ENCODE data around the gene CHAF1B.
"Not testable (repeated sequence)": the region's sequence is repeated elsewhere in the genome, so short reads cannot be mapped to it uniquely, and the experiment has no call there.

Gene CHAF1B

GRCh38 chr21:36388835-36389234 lies 3.6 kb downstream of the CHAF1B start:
- peak; percentile 28 for DNase-seq (ENCODE audit: low read depth)

DNA sequence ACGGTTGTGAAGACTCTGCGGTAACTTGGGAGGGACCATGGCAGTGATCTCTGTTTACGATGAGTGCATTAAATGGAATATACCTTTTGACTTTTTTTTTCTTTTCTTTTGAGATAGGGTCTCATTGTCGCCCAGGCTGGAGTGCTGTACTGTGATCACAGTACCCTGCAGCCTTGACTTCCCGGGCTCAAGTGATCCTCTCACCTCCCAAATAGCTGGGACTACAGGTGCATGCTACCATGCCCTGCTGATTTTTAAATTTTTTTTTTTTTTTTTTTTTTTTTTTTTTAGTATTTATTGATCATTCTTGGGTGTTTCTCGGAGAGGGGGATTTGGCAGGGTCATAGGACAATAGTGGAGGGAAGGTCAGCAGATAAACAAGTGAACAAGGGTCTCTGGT lies 6.5 kb downstream of the CHAF1B start:
- not testable (repeated sequence) for DNase-seq (ENCODE audit: low read depth)

DNA sequence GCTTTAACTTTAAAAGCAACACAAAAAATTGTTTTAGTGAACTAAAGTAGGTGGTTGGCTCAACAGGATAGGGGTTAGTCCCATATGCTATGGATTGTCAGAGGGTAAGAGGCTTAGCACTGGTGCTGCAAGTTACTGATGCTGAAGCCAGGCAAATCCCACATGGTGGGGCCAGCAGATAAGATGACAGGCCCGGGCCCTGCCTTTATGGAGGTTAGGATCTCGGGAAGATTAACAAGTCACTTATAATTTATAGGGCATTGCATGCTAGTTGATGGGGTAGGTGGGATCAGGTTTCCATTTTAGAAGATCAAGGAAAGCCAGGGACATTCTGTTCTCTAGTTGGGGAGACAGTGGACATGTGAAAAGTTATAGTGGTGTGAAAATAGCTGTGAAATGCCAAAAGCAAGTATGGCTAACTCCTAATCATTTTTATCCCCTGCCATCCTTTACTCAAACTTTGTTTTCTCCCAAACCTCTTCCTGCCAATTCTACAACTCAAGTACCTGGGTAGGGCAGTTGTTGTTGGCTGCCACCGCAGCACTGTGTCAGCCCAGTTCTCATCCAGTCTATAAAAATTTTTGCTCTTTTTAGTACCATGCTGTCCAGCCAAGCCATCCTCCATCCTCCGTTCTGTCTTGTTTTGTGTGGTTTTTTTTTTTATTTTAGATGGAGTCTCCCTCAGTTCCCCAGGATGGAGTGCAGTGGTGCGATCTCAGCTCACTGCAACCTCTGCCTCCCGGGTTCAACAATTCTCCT lies 10.3 kb downstream of the CHAF1B start:
- no peak for DNase-seq (ENCODE audit: low read depth)

GRCh38 chr21:36396325-36396724 lies 11.1 kb downstream of the CHAF1B start:
- no peak for DNase-seq (ENCODE audit: low read depth)

GRCh38 chr21:36396971-36397370 lies 11.8 kb downstream of the CHAF1B start:
- DNase-seq (ENCODE audit: low read depth): no peak

GRCh38 chr21:36397606-36398005 lies 12.4 kb downstream of the CHAF1B start:
- no peak for DNase-seq (ENCODE audit: low read depth)

DNA sequence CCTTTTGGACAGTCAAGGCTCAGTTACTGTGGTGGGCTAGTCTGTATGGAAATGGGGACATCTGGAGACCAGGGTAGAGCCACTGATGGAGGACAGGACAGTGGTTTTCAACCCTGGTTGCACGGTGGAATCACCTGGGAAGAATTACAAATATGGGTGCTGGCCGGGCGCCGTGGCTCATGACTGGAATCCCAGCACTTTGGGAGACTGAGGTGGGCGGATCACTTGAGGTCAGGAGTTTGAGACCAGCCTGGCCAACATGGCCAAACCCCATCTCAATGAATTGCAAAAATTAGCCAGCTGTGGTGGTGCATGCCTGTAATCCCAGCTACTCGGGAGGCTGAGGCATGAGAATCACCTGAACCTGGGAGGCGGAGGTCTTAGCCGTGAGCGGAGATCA lies 14.5 kb downstream of the CHAF1B start:
- DNase-seq (ENCODE audit: low read depth): not testable (repeated sequence)

GRCh38 chr21:36400719-36401118 lies 15.5 kb downstream of the CHAF1B start:
- DNase-seq (ENCODE audit: low read depth): no peak

DNA sequence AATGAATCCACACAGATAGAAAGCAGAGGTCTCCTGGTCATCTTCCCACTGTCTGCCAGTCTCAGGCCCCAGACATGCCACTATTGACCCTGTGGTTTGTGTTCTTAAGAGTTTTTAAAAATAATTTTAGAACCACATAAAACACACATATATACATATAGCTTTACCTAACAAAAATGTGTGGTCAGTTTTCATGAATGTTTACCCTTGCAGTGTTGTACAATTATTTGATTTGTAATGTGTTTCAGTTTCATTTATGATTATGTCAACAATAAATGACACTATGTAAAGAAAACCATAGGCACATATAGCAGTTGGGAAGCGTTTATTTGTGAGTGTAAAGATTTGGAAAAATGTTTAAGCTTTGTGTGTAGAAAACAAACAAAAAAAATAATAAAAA lies 17.1 kb downstream of the CHAF1B start:
- no peak for DNase-seq (ENCODE audit: low read depth)

- no peak for DNase-seq (ENCODE audit: low read depth)
Measured at GRCh38 chr21:36403713-36404112, 18.5 kb downstream of the CHAF1B start.

GRCh38 chr21:36408568-36408967 lies 23.4 kb downstream of the CHAF1B start:
- no peak for DNase-seq (ENCODE audit: low read depth)

GRCh38 chr21:36411301-36411700 lies 26.1 kb downstream of the CHAF1B start:
- DNase-seq (ENCODE audit: low read depth): no peak

GRCh38 chr21:36412916-36413315 lies 27.7 kb downstream of the CHAF1B start:
- no peak for DNase-seq (ENCODE audit: low read depth)

GRCh38 chr21:36415375-36415774 lies 30.2 kb downstream of the CHAF1B start:
- no peak for DNase-seq (ENCODE audit: low read depth)

DNA sequence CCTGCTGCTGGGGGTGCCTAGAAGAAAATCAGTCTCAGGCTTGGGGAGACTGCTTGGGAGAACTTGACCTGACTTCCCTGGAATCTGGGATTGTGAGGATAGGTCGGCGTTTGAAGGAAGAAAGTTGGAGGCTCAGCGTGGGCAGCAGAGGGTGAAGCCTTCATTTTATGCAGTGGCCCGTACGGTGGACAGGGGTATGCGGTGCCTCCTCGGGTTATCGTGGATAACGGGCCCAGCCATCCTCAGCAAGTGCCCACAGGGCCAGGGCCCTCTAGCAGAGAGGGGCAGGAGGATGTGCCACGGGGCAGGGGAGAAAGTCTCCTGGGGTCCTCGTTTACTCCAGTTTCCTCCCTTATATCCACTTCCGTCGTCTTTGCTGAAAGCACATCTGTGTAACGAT lies 34.0 kb downstream of the CHAF1B start:
- no peak for DNase-seq (ENCODE audit: low read depth)

GRCh38 chr21:36419996-36420395 lies 34.8 kb downstream of the CHAF1B start:
- DNase-seq (ENCODE audit: low read depth): peak; percentile 86

- DNase-seq (ENCODE audit: low read depth): no peak
Measured at GRCh38 chr21:36420571-36421339, 35.6 kb downstream of the CHAF1B start.

GRCh38 chr21:36422279-36423098 lies 37.3 kb downstream of the CHAF1B start:
- DNase-seq (ENCODE audit: low read depth): peak; percentile 73

- DNase-seq (ENCODE audit: low read depth): no peak
Measured at GRCh38 chr21:36423771-36424433, 38.7 kb downstream of the CHAF1B start.

DNA sequence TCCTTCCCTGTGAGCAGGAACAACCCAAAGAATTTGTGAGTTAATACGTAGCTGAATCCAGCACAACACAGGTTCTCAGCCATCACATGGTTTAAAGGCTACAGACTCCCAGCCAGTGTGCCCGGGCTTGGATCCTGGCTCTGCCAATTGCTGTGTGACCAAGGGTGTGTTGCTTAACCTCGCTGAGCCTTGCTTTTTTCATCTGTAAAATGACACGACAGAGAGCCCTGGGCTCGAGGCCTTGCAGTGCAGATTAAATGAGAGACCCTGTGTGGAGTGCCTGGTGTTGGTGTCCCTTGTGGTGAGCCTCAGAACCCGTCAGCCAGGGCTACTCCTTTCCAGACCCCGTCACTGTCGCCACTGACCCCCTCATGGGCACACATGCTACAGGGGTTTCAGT lies 39.4 kb downstream of the CHAF1B start:
- DNase-seq (ENCODE audit: low read depth): no peak

- peak; percentile 28 for DNase-seq (ENCODE audit: low read depth)
Measured at GRCh38 chr21:36425286-36425685, 40.1 kb downstream of the CHAF1B start.

DNA sequence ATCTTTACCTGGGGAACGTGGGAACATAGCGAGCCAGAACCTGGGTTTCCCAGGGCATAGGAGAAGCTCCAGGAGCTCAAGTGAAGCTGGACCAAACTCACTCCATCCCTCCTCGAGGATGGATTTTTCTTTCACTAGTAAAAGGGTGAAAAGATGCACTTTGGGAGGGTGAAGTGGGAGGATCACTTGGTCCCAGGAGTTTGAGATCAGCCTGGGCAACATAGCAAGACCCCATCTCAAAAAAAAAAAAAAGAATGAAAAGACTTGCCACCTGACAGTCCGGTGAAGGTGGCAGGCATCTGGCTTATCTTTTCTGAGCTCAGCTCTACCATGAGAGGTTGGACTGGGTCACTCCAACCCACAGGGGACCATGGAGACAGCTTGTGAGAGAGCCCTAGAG lies 42.3 kb downstream of the CHAF1B start:
- no peak for DNase-seq (ENCODE audit: low read depth)
